GM12878 (cell line): ENCODE measurements around the gene SLC13A2. TPM values are rescaled to one million over a fixed set of nuclear protein-coding genes. Genes with fewer than 3 reads are reported as not detected.

ENCODE experiments used
- ATAC-seq: fragments of 200-7000 bp; cut with Tn5 transposase; 3 replicates; pipeline ENCODE4 v1.9.1; 2020; ENCODE audit warnings: mild to moderate bottlenecking, moderate library complexity
- BruUV-seq: library from RNA; stranded (reverse); fragments of 400-500 nt; replicated peaks from 2 replicates; lab custom pipeline; 2021; lab: Mats Ljungman, UMichigan
- CTCF ChIA-PET: fragments of 300-600 bp; sonication (Branson Sonifier 250); formaldehyde crosslinking; extraction: SDS; loops from one replicate; lab custom pipeline; 2021; ENCODE audit warnings: inconsistent platforms; lab: Yijun Ruan, JAX
- POLR2A ChIA-PET: fragments of 350-600 bp; formaldehyde crosslinking; extraction: SDS; loops from one replicate; lab custom pipeline; 2021; ENCODE audit warnings: inconsistent platforms; lab: Charles Lee
- RAD21 ChIA-PET: fragments of 300-600 bp; sonication (Branson Sonifier 250); formaldehyde crosslinking; loops from one replicate; lab custom pipeline; 2023; ENCODE audit warnings: antibody characterized with exemption; ENCODE audit not compliant: unreplicated experiment; lab: Charles Lee
- SMC1A ChIA-PET: fragments of 300-600 bp; sonication (Branson Sonifier 250); formaldehyde crosslinking; loops from one replicate; lab custom pipeline; 2023; ENCODE audit not compliant: unreplicated experiment, uncharacterized antibody; lab: Charles Lee
- DNase-seq: peaks from one replicate; pipeline ENCODE4 v3.0.0-alpha.2; 2011; ENCODE audit warnings: low read depth, low spot score
- FAIRE-seq: peaks from 3 replicates; lab custom pipeline; 2011; peaks lifted over from hg19 to GRCh38; lab: Jason Lieb, UNC
- H2AFZ ChIP-seq: 2 replicates; pipeline ENCODE4 v1.6.0; 2011; ENCODE audit warnings: low read depth, low read length, control low read depth; ENCODE audit not compliant: control insufficient read depth
- H3K27ac ChIP-seq: 2 replicates; pipeline ENCODE4 v1.5.1; 2011; ENCODE audit warnings: control low read depth; ENCODE audit not compliant: control insufficient read depth, insufficient read depth
- H3K27me3 ChIP-seq, 2 experiments: replicated peaks in 1 of 2; 2 replicates each; pipeline versions ENCODE4 v1.6.0 to v1.6.1; 2011; ENCODE audit warnings: low read length in 1 of 2; ENCODE audit not compliant: control insufficient read depth in 2 of 2, insufficient read depth in 2 of 2
- H3K36me3 ChIP-seq, 2 experiments: 2 replicates each; pipeline ENCODE4 v1.5.1; 2011; ENCODE audit warnings: low read length in 1 of 2; ENCODE audit not compliant: control insufficient read depth in 2 of 2, insufficient read depth in 2 of 2
- H3K4me1 ChIP-seq: 2 replicates; pipeline ENCODE4 v1.6.1; 2011; ENCODE audit warnings: mild to moderate bottlenecking, low read length, moderate library complexity, mixed read lengths; ENCODE audit not compliant: control insufficient read depth, insufficient read depth
- H3K4me2 ChIP-seq: 2 replicates; pipeline ENCODE4 v1.6.0; 2011; ENCODE audit warnings: control low read depth; ENCODE audit not compliant: control insufficient read depth, insufficient read depth
- H3K4me3 ChIP-seq: fragments of 200-600 bp; sonication (generic); 2 replicates; pipeline ENCODE4 v1.5.1; 2016
- H3K79me2 ChIP-seq: 2 replicates; pipeline ENCODE4 v1.6.0; 2011; ENCODE audit warnings: low read length; ENCODE audit not compliant: control insufficient read depth, insufficient read depth
- H3K9ac ChIP-seq: 2 replicates; pipeline ENCODE4 v1.8.0; 2011; ENCODE audit warnings: low read length, control low read depth, mixed read lengths; ENCODE audit not compliant: control insufficient read depth, insufficient read depth
- H3K9me3 ChIP-seq: replicated peaks from 3 replicates; pipeline ENCODE4 v1.5.1; 2011; ENCODE audit warnings: mild to moderate bottlenecking, low read length; ENCODE audit not compliant: control insufficient read depth, insufficient read depth
- H4K20me1 ChIP-seq: 2 replicates; pipeline ENCODE4 v1.6.0; 2011; ENCODE audit not compliant: control insufficient read depth, insufficient read depth
- ASH2L ChIP-seq: fragments of 300-600, 200-600 bp; sonication (generic); IDR thresholded peaks from 2 replicates; pipeline ENCODE4 v1.6.1; 2017; ENCODE audit warnings: low read depth, mild to moderate bottlenecking, borderline replicate concordance
- POLR2AphosphoS5 ChIP-seq: IDR thresholded peaks from 2 replicates; pipeline ENCODE4 v1.6.1; 2011; ENCODE audit warnings: mild to moderate bottlenecking, low read length, inconsistent platforms
- POU2F2 ChIP-seq: IDR thresholded peaks from 3 replicates; pipeline ENCODE4 v1.6.1; 2011; ENCODE audit warnings: low read depth, mild to moderate bottlenecking, low read length, borderline replicate concordance
- SIN3A ChIP-seq: IDR thresholded peaks from 2 replicates; pipeline ENCODE4 v1.6.1; 2012; ENCODE audit warnings: low read depth, low read length, improper control_type of control experiment
- TAF1 ChIP-seq: IDR thresholded peaks from 2 replicates; pipeline ENCODE4 v1.6.1; 2011; ENCODE audit warnings: mild to moderate bottlenecking, low read depth, low read length, borderline replicate concordance
- ZNF384 ChIP-seq: IDR thresholded peaks from 2 replicates; pipeline ENCODE4 v1.6.1; 2012; ENCODE audit warnings: low read depth, mild to moderate bottlenecking, low read length, improper control_type of control experiment, borderline replicate concordance
- WGBS: methylation state at CpG from one replicate; pipeline ENCODE4 v1.1.6; 2016; ENCODE audit warnings: low lambda C conversion rate; ENCODE audit not compliant: insufficient replicate concordance, insufficient coverage; ENCODE audit errors: missing lambda C conversion rate; 5-methylcytosine and 5-hydroxymethylcytosine counted together
- in situ Hi-C: fragments of 300-500 bp; cut with MboI; formaldehyde crosslinking; loops from 9 replicates; pipeline ENCODE4 v1.14.3; 2018; ENCODE audit warnings: mixed read lengths
- intact Hi-C: fragments of 100-400 bp; cut with micrococcal nuclease; formaldehyde crosslinking; loops from one replicate; pipeline ENCODE4 v1.14.2; 2022; ENCODE audit not compliant: unreplicated experiment
- polyA plus RNA-seq, 11 experiments: library from polyadenylated mRNA; depleted of rRNA in 4 of 11; unstranded in 6 of 11; stranded (reverse) in 5 of 11; fragments of >200 nt; fragmentation: Nextera tagmentation in 4 of 11; fragmentation: Illumina TruSeq in 1 of 11; extraction: Ambion mirVana in 4 of 11; extraction: Trizol in 1 of 11; gene quantifications; 1 replicate in 1 of 11; 2 replicates in 10 of 11; pipeline versions ENCODE4 v1.2.1 to v1.2.3, GENCODE V29; 2011 to 2016; ENCODE audit warnings: inconsistent platforms in 2 of 11, missing spikeins in 2 of 11, low read depth in 1 of 11
- total RNA-seq, 4 experiments: library from RNA; depleted of rRNA in 3 of 4; stranded (reverse); fragments of >200 nt in 3 of 4; fragmentation: Illumina TruSeq in 1 of 4; extraction: Trizol in 1 of 4; gene quantifications; 2 replicates each; pipeline versions ENCODE4 v1.2.1 to v1.2.3, GENCODE V29; 2013 to 2021
- TF ChIP-seq, protein P1 (sequence below), 3 experiments: IDR thresholded peaks in 2 of 3; conservative IDR thresholded peaks in 1 of 3; 2 replicates each; pipeline ENCODE4 v1.5.1; 2011; ENCODE audit warnings: low read depth in 3 of 3, low read length in 3 of 3, mild to moderate bottlenecking in 3 of 3, control low read depth in 2 of 3, moderate library complexity in 2 of 3, inconsistent platforms in 1 of 3, mixed read lengths in 1 of 3; ENCODE audit not compliant: control insufficient read depth in 2 of 3, insufficient read depth in 1 of 3; ENCODE audit errors: extremely low read depth in 1 of 3
- TF ChIP-seq, protein P2 (sequence below): IDR thresholded peaks from 2 replicates; pipeline ENCODE4 v1.6.1; 2012; ENCODE audit warnings: low read depth, low read length, improper control_type of control experiment
- TF ChIP-seq, protein P3 (sequence below): fragments of 450-650 bp; IDR thresholded peaks from 2 replicates; pipeline ENCODE4 v1.6.1; 2017; ENCODE audit warnings: antibody characterized with exemption, mild to moderate bottlenecking, moderate library complexity

Gene SLC13A2
- total and polyA plus RNA-seq, 10 of the 15 experiments (the other 5 are each of a cell fraction or from before 2014, with no cell fraction given), result 0.03 to 0.13 (median 0.05) TPM; not detected in 6

DNA sequence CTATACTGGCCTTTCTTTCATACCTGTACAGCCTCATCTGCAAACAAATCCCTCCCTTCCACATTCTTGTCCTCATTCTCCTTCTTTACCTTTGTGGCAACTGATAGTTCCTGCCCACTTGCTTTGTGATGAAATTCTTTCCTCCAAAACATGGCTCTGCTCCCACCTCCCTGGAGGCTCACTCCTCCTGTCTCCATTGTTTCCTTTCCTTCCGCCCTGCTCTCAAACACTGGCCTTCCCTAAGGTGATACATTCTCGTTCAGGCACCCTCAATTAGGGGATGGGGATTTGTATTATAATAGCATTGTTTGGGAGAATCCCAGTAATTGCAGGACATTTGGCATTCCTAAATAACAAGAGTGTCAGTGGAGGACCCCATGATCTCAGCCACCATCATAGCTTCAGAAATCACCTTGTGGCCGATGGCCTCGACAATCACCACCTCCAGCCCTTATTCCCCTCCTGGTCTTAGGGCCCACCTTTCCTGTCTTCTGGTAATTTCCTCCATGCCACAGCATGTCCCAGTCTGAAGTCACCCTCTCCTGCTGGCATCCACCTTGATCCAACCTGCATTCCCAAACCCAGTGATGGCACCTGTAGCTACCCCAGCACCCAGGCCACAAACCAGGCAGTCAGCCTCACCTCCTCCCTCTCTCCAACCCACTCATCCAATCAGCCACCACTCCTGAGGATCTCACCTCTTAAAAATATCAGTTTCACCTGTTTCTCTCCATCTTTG lies 71.1 kb downstream of the SLC13A2 start:
- RAD21 ChIA-PET, result interaction anchor here (0.6 to 1.4 kb wide), 5 partner anchors 21 to 746 kb away, joined by 3 to 6 read pairs (median 4); no protein-coding TSS in a partner anchor
- ATAC-seq (no peak), DNase-seq (no peak), FAIRE-seq (no peak)
- peaks cover 26% of the 10 kb centered on the region for H3K4me1 ChIP-seq
- SMC1A ChIA-PET, result interaction anchor here (0.7 to 2.4 kb wide), 4 partner anchors 25 to 49 kb away, joined by 3 to 10 read pairs (median 4); no protein-coding TSS in a partner anchor
- in situ Hi-C loops (loop anchor here (5.0 to 10.0 kb wide), 2 partner anchors 47 to 170 kb away; partner anchors contain the start of genes SARM1 and VTN), intact Hi-C loops (loop anchor here (2.0 to 10.0 kb wide), 4 partner anchors 44 to 170 kb away; partner anchors contain the start of genes SARM1 and VTN)
- no peak overlapping the region for H3K4me2 ChIP-seq
- no peaks in the 10 kb centered on the region for H3K9me3 ChIP-seq
- H3K27ac ChIP-seq, result no peak overlapping the region
- TF ChIP-seq TAF1, result no peak
- no peak for TF ChIP-seq SIN3A
- TF ChIP-seq, protein P1, sequence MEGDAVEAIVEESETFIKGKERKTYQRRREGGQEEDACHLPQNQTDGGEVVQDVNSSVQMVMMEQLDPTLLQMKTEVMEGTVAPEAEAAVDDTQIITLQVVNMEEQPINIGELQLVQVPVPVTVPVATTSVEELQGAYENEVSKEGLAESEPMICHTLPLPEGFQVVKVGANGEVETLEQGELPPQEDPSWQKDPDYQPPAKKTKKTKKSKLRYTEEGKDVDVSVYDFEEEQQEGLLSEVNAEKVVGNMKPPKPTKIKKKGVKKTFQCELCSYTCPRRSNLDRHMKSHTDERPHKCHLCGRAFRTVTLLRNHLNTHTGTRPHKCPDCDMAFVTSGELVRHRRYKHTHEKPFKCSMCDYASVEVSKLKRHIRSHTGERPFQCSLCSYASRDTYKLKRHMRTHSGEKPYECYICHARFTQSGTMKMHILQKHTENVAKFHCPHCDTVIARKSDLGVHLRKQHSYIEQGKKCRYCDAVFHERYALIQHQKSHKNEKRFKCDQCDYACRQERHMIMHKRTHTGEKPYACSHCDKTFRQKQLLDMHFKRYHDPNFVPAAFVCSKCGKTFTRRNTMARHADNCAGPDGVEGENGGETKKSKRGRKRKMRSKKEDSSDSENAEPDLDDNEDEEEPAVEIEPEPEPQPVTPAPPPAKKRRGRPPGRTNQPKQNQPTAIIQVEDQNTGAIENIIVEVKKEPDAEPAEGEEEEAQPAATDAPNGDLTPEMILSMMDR (IDR thresholded peaks at IDR 0.05 in 2 of 3, conservative IDR thresholded peaks at IDR 0.05 in 1 of 3; ENCODE audit: control insufficient read depth in 2 of 3, extremely low read depth in 1 of 3, insufficient read depth in 1 of 3, low read depth in 3 of 3, low read length in 3 of 3), result no peak
- no peak for TF ChIP-seq POU2F2
- no peak for TF ChIP-seq ASH2L
- TF ChIP-seq, protein P2, sequence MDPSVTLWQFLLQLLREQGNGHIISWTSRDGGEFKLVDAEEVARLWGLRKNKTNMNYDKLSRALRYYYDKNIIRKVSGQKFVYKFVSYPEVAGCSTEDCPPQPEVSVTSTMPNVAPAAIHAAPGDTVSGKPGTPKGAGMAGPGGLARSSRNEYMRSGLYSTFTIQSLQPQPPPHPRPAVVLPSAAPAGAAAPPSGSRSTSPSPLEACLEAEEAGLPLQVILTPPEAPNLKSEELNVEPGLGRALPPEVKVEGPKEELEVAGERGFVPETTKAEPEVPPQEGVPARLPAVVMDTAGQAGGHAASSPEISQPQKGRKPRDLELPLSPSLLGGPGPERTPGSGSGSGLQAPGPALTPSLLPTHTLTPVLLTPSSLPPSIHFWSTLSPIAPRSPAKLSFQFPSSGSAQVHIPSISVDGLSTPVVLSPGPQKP, result no peak
- TF ChIP-seq, protein P3, sequence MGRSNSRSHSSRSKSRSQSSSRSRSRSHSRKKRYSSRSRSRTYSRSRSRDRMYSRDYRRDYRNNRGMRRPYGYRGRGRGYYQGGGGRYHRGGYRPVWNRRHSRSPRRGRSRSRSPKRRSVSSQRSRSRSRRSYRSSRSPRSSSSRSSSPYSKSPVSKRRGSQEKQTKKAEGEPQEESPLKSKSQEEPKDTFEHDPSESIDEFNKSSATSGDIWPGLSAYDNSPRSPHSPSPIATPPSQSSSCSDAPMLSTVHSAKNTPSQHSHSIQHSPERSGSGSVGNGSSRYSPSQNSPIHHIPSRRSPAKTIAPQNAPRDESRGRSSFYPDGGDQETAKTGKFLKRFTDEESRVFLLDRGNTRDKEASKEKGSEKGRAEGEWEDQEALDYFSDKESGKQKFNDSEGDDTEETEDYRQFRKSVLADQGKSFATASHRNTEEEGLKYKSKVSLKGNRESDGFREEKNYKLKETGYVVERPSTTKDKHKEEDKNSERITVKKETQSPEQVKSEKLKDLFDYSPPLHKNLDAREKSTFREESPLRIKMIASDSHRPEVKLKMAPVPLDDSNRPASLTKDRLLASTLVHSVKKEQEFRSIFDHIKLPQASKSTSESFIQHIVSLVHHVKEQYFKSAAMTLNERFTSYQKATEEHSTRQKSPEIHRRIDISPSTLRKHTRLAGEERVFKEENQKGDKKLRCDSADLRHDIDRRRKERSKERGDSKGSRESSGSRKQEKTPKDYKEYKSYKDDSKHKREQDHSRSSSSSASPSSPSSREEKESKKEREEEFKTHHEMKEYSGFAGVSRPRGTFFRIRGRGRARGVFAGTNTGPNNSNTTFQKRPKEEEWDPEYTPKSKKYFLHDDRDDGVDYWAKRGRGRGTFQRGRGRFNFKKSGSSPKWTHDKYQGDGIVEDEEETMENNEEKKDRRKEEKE, result no peak
- no peak for TF ChIP-seq ZNF384
- TF ChIP-seq POLR2AphosphoS5, result no peak
- H3K27me3 ChIP-seq, result no peaks in the 10 kb centered on the region
- peaks cover 2 to 3% of the 10 kb centered on the region in 2 experiments; a peak in 1 of 4 replicates for H3K36me3 ChIP-seq
- no peaks in the 10 kb centered on the region for H4K20me1 ChIP-seq
- H3K4me3 ChIP-seq, result no peak overlapping the region
- H3K79me2 ChIP-seq, result peaks cover 22% of the 10 kb centered on the region
- H3K9ac ChIP-seq, result no peak overlapping the region
- CTCF ChIA-PET, result interaction anchor here (0.6 to 13.9 kb wide), 2 partner anchors 47 to 404 kb away, joined by 3 to 316 read pairs; no protein-coding TSS in a partner anchor
- no peak overlapping the region for H2AFZ ChIP-seq
- WGBS, result 54% methylated on average over 4 of the region's 4 CpGs
- POLR2A ChIA-PET, result interaction anchor here (0.6 to 1.5 kb wide), 8 partner anchors 12 to 350 kb away, joined by 3 to 7 read pairs (median 4); partner anchors contain the start of genes IFT20 and TNFAIP1
- BruUV-seq, result no TSS peak
